Trophoblast cell (in vitro differentiated cells and primary cell): ENCODE results near the gene C10orf90.

Experiments used
- DNase-seq, 2 donors: peaks; one replicate each; pipeline ENCODE4 v3.0.0-alpha.2; 2016
- H2AFZ ChIP-seq: 2 replicates; pipeline ENCODE4 v1.6.1; 2013; ENCODE audit warnings: low read length, moderate library complexity, mild to moderate bottlenecking; ENCODE audit not compliant: insufficient read depth, poor library complexity
- H2AK5ac ChIP-seq: 2 replicates; pipeline ENCODE4 v1.6.1; 2013; ENCODE audit warnings: mild to moderate bottlenecking, low read length
- H2BK120ac ChIP-seq: 2 replicates; pipeline ENCODE4 v1.6.1; 2013; ENCODE audit warnings: low read length, mild to moderate bottlenecking, moderate library complexity; ENCODE audit not compliant: insufficient read depth, poor library complexity
- H2BK12ac ChIP-seq: 2 replicates; pipeline ENCODE4 v1.6.1; 2013; ENCODE audit warnings: mild to moderate bottlenecking, low read length, moderate library complexity
- H2BK5ac ChIP-seq: 2 replicates; pipeline ENCODE4 v1.6.1; 2013; ENCODE audit warnings: low read length, low read depth, moderate library complexity, mild to moderate bottlenecking; ENCODE audit not compliant: poor library complexity
- H3K14ac ChIP-seq: 2 replicates; pipeline ENCODE4 v1.6.1; 2013; ENCODE audit warnings: mild to moderate bottlenecking, low read length
- H3K18ac ChIP-seq: 2 replicates; pipeline ENCODE4 v1.6.1; 2013; ENCODE audit warnings: mild to moderate bottlenecking, low read length
- H3K23ac ChIP-seq: 2 replicates; pipeline ENCODE4 v1.6.1; 2013; ENCODE audit warnings: low read length
- H3K27ac ChIP-seq: 2 replicates; pipeline ENCODE4 v1.5.1; 2013; ENCODE audit warnings: low read depth, mild to moderate bottlenecking, inconsistent platforms, low read length, moderate library complexity
- H3K27me3 ChIP-seq: 2 replicates; pipeline ENCODE4 v1.6.1; 2013; ENCODE audit warnings: inconsistent platforms, mild to moderate bottlenecking, low read length, moderate library complexity; ENCODE audit not compliant: insufficient read depth
- H3K36me3 ChIP-seq, 2 experiments: 1 replicate in 1 of 2; 2 replicates in 1 of 2; pipeline ENCODE4 v1.6.1; 2013; ENCODE audit warnings: low read length in 2 of 2, mild to moderate bottlenecking in 2 of 2, moderate library complexity in 1 of 2; ENCODE audit not compliant: insufficient read depth in 2 of 2, control insufficient read depth in 1 of 2
- H3K4ac ChIP-seq: 2 replicates; pipeline ENCODE4 v1.6.1; 2013; ENCODE audit warnings: low read depth, mild to moderate bottlenecking, low read length, moderate library complexity
- H3K4me1 ChIP-seq, 2 experiments: 1 replicate in 1 of 2; 2 replicates in 1 of 2; pipeline ENCODE4 v1.6.1; 2013; ENCODE audit warnings: low read length in 2 of 2, mild to moderate bottlenecking in 2 of 2, moderate library complexity in 1 of 2; ENCODE audit not compliant: insufficient read depth in 2 of 2, control insufficient read depth in 1 of 2
- H3K4me2 ChIP-seq: 2 replicates; pipeline ENCODE4 v1.6.1; 2013; ENCODE audit warnings: inconsistent platforms, mild to moderate bottlenecking, low read length, moderate library complexity
- H3K4me3 ChIP-seq: 2 replicates; pipeline ENCODE4 v1.5.1; 2013; ENCODE audit warnings: mild to moderate bottlenecking, low read depth, low read length, inconsistent platforms
- H3K79me1 ChIP-seq: one replicate; pipeline ENCODE4 v1.6.1; 2013; ENCODE audit warnings: low read length
- H3K79me2 ChIP-seq: 2 replicates; pipeline ENCODE4 v1.6.1; 2013; ENCODE audit warnings: low read length, mild to moderate bottlenecking; ENCODE audit not compliant: control insufficient read depth, insufficient read depth, poor library complexity
- H3K9ac ChIP-seq: 2 replicates; pipeline ENCODE4 v1.6.1; 2013; ENCODE audit warnings: mild to moderate bottlenecking, low read length
- H3K9me3 ChIP-seq: 2 replicates; pipeline ENCODE4 v1.6.1; 2013; ENCODE audit warnings: low read depth, mild to moderate bottlenecking, control low read depth, inconsistent platforms, low read length; ENCODE audit not compliant: insufficient read depth
- H4K12ac ChIP-seq: 2 replicates; pipeline ENCODE4 v1.6.1; 2013; ENCODE audit warnings: low read depth, mild to moderate bottlenecking, low read length, moderate library complexity
- H4K8ac ChIP-seq: 2 replicates; pipeline ENCODE4 v1.6.1; 2013; ENCODE audit warnings: low read depth, mild to moderate bottlenecking, low read length, moderate library complexity
- H4K91ac ChIP-seq: one replicate; pipeline ENCODE4 v1.6.1; 2013; ENCODE audit warnings: low read depth, mild to moderate bottlenecking, low read length, moderate library complexity
- WGBS: extraction: QIAGEN DNeasy Blood & Tissue Kit; methylation state at CpG from one replicate; pipeline ENCODE4 v1.1.7; 2013; ENCODE audit warnings: missing lambda C conversion rate; ENCODE audit not compliant: insufficient read length, insufficient coverage; ENCODE audit errors: extremely low coverage; 5-methylcytosine and 5-hydroxymethylcytosine counted together

Gene C10orf90

GRCh38 chr10:126391192-126391885 lies 279.2 kb downstream of the C10orf90 start:
- H3K4me1 ChIP-seq = peaks cover 14 to 16% of the 10 kb centered on the region in 2 experiments
- H4K8ac ChIP-seq = no peak overlapping the region
- no CpG with 5 or more reads among the region's 9 CpGs for WGBS
- no peak overlapping the region for H2BK12ac ChIP-seq
- H3K4me3 ChIP-seq = no peak overlapping the region
- H3K36me3 ChIP-seq = no peaks in the 10 kb centered on the region
- no peak overlapping the region for H3K14ac ChIP-seq
- H2BK5ac ChIP-seq = no peak overlapping the region
- peaks cover 26% of the 10 kb centered on the region for H3K27me3 ChIP-seq
- H3K23ac ChIP-seq = no peak overlapping the region
- H3K9me3 ChIP-seq = peaks cover 2% of the 10 kb centered on the region
- no peak overlapping the region for H3K9ac ChIP-seq
- no peak overlapping the region for H3K18ac ChIP-seq
- no peak overlapping the region for H4K12ac ChIP-seq
- H3K79me1 ChIP-seq = no peaks in the 10 kb centered on the region
- H2AFZ ChIP-seq = no peak overlapping the region
- no peak overlapping the region for H2BK120ac ChIP-seq
- no peaks in the 10 kb centered on the region for H3K79me2 ChIP-seq
- H4K91ac ChIP-seq = no peak overlapping the region
- no peak overlapping the region for H3K4ac ChIP-seq
- DNase-seq = no peak
- H2AK5ac ChIP-seq = no peak overlapping the region
- H3K27ac ChIP-seq = no peak overlapping the region
- peak overlapping the region; percentile 37 for H3K4me2 ChIP-seq

- Histone ChIP-seq H4K91ac (no peak overlapping the region), H3K4me1 (peaks cover 14 to 16% of the 10 kb centered on the region in 2 experiments), H3K79me1 (no peaks in the 10 kb centered on the region), H2AFZ (no peak overlapping the region), H2BK12ac (no peak overlapping the region), H3K27me3 (peaks cover 26% of the 10 kb centered on the region), H2BK120ac (no peak overlapping the region), H2AK5ac (no peak overlapping the region), H3K36me3 (no peaks in the 10 kb centered on the region), H3K23ac (no peak overlapping the region), H3K4ac (no peak overlapping the region), H3K4me3 (no peak overlapping the region), H3K18ac (no peak overlapping the region), H2BK5ac (no peak overlapping the region), H3K79me2 (no peaks in the 10 kb centered on the region), H3K14ac (no peak overlapping the region), H3K4me2 (no peak overlapping the region), H4K12ac (no peak overlapping the region), H3K9me3 (peaks cover 2% of the 10 kb centered on the region), H3K9ac (no peak overlapping the region), H3K27ac (no peak overlapping the region), H4K8ac (no peak overlapping the region)
- DNase-seq = peak in 1 of 2 donors; percentile 45
- no CpG with 5 or more reads among the region's 4 CpGs for WGBS
These were observed 280.2 kb downstream of the C10orf90 start for GRCh38 chr10:126390324-126390723.

- no peak within 1 kb of the TSS for H3K4ac ChIP-seq
- no peak within 1 kb of the TSS for H3K9ac ChIP-seq
- H4K12ac ChIP-seq = no peak within 1 kb of the TSS
- WGBS = no CpG with 5 or more reads among the region's 127 CpGs
- H3K79me1 ChIP-seq = no peaks in the 10 kb centered on the region
- peak within 1 kb of the TSS; percentile 61 for H3K18ac ChIP-seq
- H2BK120ac ChIP-seq = peak within 1 kb of the TSS; percentile 31
- H3K4me3 ChIP-seq = peak within 1 kb of the TSS; percentile 76
- H2BK5ac ChIP-seq = no peak within 1 kb of the TSS
- DNase-seq = peak; percentile 94 to 96
- peaks cover 2% of the 10 kb centered on the region for H3K9me3 ChIP-seq
- no peaks in the 10 kb centered on the region for H3K36me3 ChIP-seq
- no peak within 1 kb of the TSS for H3K27ac ChIP-seq
- H4K91ac ChIP-seq = peak within 1 kb of the TSS; percentile 37
- peaks cover 26% of the 10 kb centered on the region for H3K27me3 ChIP-seq
- peak within 1 kb of the TSS; percentile 34 for H3K14ac ChIP-seq
- peak within 1 kb of the TSS; percentile 17 for H2BK12ac ChIP-seq
- no peak within 1 kb of the TSS for H2AK5ac ChIP-seq
- H3K23ac ChIP-seq = no peak within 1 kb of the TSS
- no peaks in the 10 kb centered on the region for H3K79me2 ChIP-seq
- peaks cover 14 to 16% of the 10 kb centered on the region in 2 experiments for H3K4me1 ChIP-seq
- H4K8ac ChIP-seq = peak within 1 kb of the TSS; percentile 44
- H3K4me2 ChIP-seq = peak within 1 kb of the TSS; percentile 98
- H2AFZ ChIP-seq = peak within 1 kb of the TSS; percentile 59
These were observed 282.3 kb downstream of the C10orf90 start, which contains the start of gene ADAM12 for GRCh38 chr10:126387931-126388911. Gene ADAM12, minus strand, starts transcription at chr10:126388477. Its CDS starts 332 bp downstream, at chr10:126388145.

GRCh38 chr10:126387041-126387921 lies 283.2 kb downstream of the C10orf90 start:
- peak; percentile 60 to 84 for DNase-seq
- H3K79me2 ChIP-seq = no peaks in the 10 kb centered on the region
- H2AFZ ChIP-seq = no peak overlapping the region
- no peak overlapping the region for H4K12ac ChIP-seq
- H3K4me2 ChIP-seq = peak overlapping the region; percentile 98
- no peak overlapping the region for H2AK5ac ChIP-seq
- H3K14ac ChIP-seq = peak overlapping the region; percentile 32
- H3K4me1 ChIP-seq = peaks cover 14 to 16% of the 10 kb centered on the region in 2 experiments
- H3K4me3 ChIP-seq = no peak overlapping the region
- no peak overlapping the region for H3K27ac ChIP-seq
- WGBS = no CpG with 5 or more reads among the region's 50 CpGs
- H3K36me3 ChIP-seq = no peaks in the 10 kb centered on the region
- H2BK5ac ChIP-seq = no peak overlapping the region
- no peak overlapping the region for H3K18ac ChIP-seq
- H4K8ac ChIP-seq = peak overlapping the region; percentile 44
- H3K4ac ChIP-seq = no peak overlapping the region
- no peak overlapping the region for H2BK12ac ChIP-seq
- no peaks in the 10 kb centered on the region for H3K79me1 ChIP-seq
- no peak overlapping the region for H2BK120ac ChIP-seq
- H3K23ac ChIP-seq = no peak overlapping the region
- H3K9me3 ChIP-seq = peaks cover 2% of the 10 kb centered on the region
- peaks cover 26% of the 10 kb centered on the region for H3K27me3 ChIP-seq
- peak overlapping the region; percentile 37 for H4K91ac ChIP-seq
- no peak overlapping the region for H3K9ac ChIP-seq
